Ovary (tissue), 9 donors: ENCODE results near the gene DTX1. TPM values are rescaled to one million over a fixed set of nuclear protein-coding genes. Genes with fewer than 3 reads are reported as not detected.
"Not testable (repeated sequence)": the region's sequence is repeated elsewhere in the genome, so short reads cannot be mapped to it uniquely, and the experiment has no call there.

ENCODE experiments used
- DNase-seq, 5 donors: peaks; one replicate each; pipeline ENCODE4 v3.0.0-alpha.2; 2019 to 2020
- H3K27ac ChIP-seq, 2 donors: fragments of 200-600 bp; one replicate each; pipeline versions ENCODE4 v1.5.1 to v1.8.0; 2019 to 2022
- H3K27me3 ChIP-seq: fragments of 200-600 bp; one replicate; pipeline ENCODE4 v1.8.0; 2022
- H3K36me3 ChIP-seq: fragments of 200-600 bp; sonication (generic); one replicate; pipeline ENCODE4 v1.5.1; 2019
- H3K4me1 ChIP-seq: one replicate; pipeline ENCODE4 v1.8.1; 2013; ENCODE audit warnings: mild to moderate bottlenecking, moderate library complexity; ENCODE audit not compliant: insufficient read depth
- H3K4me3 ChIP-seq: fragments of 200-600 bp; sonication (generic); one replicate; pipeline ENCODE4 v1.5.1; 2017
- H3K9me3 ChIP-seq, 2 donors: fragments of 200-600 bp in 1 of 2; sonication (generic) in 1 of 2; one replicate each; pipeline versions ENCODE4 v1.5.1 to v1.8.1; 2013 to 2019; ENCODE audit warnings: mild to moderate bottlenecking in 1 of 2, moderate library complexity in 1 of 2
- EP300 ChIP-seq: sonication (generic); formaldehyde crosslinking; IDR thresholded peaks from one replicate; pipeline ENCODE4 v1.6.1; 2017; ENCODE audit warnings: antibody characterized with exemption
- POLR2A ChIP-seq: fragments of 450-650 bp; IDR thresholded peaks from one replicate; pipeline ENCODE4 v1.6.1; 2017; ENCODE audit warnings: antibody characterized with exemption, mild to moderate bottlenecking, moderate library complexity
- WGBS, 3 donors: extraction: QIAGEN DNeasy Blood & Tissue Kit in 1 of 3; methylation state at CpG; one replicate each; pipeline versions ENCODE4 v1.1.5 to v1.1.7; 2013 to 2017; 5-methylcytosine and 5-hydroxymethylcytosine counted together
- intact Hi-C, 4 donors: fragments of 100-400 bp; cut with DNase I; formaldehyde crosslinking; loops; one replicate each; pipeline versions ENCODE4 v1.11.0 to v1.15.1; 2022 to 2023
- polyA plus RNA-seq, 2 donors: library from polyadenylated mRNA; stranded (reverse); fragments of 200-250 nt in 1 of 2; fragments of 350-450 nt in 1 of 2; fragmentation: Illumina TruSeq in 1 of 2; extraction: RNeasy Lipid Tissue Mini Kit (QIAGEN cat#74804) in 1 of 2; gene quantifications; one replicate each; pipeline ENCODE4 v1.2.3, GENCODE V29; 2013 to 2014
- total RNA-seq, 7 donors: library from RNA; depleted of rRNA in 2 of 7; stranded (reverse); fragments of >200 nt in 2 of 7; fragmentation: NEBNext Ultra II Directional in 3 of 7; extraction: Animal tissue kit (Norgen Biotek cat#: 25700) in 3 of 7; gene quantifications; one replicate each; pipeline versions ENCODE4 v1.1.0 to v1.2.4, GENCODE V29; 2016 to 2023
- TF ChIP-seq, protein P1 (sequence below), 3 donors: fragments of 450-650 bp in 2 of 3; fragments of 200-600 bp in 1 of 3; IDR thresholded peaks; one replicate each; pipeline versions ENCODE4 v1.5.1 to v1.8.0; 2016 to 2022; ENCODE audit warnings: antibody characterized with exemption in 3 of 3, mild to moderate bottlenecking in 1 of 3
- donor health status: DM: no; HTN: no; CAD: no; lungs with moderate emphysema.
- donor health status: DM: no; HTN: no; CAD: no.
- donor health status: Bipolar disorder and iron deficiency.
- donor health status: DM: yes; HTN: yes; CAD: no.
- donor health status: DM: no; HTN: no; CAD: no.
- donor health status: DM: yes; HTN: yes; CAD: no.

DTX1 gene
- total and polyA plus RNA-seq, 9 donors, result 0.56 to 5.5 (median 1.6) TPM

DNA sequence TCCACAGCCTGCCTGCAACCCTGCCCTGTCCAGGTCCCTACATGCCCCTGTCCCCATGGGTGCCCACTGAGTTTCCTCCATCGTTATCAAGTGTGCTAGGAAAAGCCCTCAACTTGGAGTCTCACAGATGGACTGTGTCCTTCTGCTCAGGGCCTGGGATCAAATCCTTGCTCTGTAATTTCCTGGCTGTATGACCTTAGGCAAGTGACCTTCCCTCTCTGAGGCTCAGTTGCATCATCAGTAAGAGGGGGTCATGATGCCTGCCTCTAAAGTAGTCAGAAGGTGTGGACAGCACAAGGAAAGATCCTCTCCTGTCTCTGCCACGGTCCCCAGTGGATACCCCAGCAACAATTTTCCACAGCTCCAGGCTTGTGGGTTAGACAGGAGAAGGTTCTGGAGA lies 56.9 kb downstream of the DTX1 start:
- H3K27me3 ChIP-seq, result no peaks in the 10 kb centered on the region
- no peak overlapping the region for H3K27ac ChIP-seq
- H3K36me3 ChIP-seq, result no peaks in the 10 kb centered on the region
- DNase-seq, result no peak
- no peak overlapping the region for H3K4me3 ChIP-seq
- TF ChIP-seq EP300 (no peak), POLR2A (no peak)
- TF ChIP-seq, protein P1, sequence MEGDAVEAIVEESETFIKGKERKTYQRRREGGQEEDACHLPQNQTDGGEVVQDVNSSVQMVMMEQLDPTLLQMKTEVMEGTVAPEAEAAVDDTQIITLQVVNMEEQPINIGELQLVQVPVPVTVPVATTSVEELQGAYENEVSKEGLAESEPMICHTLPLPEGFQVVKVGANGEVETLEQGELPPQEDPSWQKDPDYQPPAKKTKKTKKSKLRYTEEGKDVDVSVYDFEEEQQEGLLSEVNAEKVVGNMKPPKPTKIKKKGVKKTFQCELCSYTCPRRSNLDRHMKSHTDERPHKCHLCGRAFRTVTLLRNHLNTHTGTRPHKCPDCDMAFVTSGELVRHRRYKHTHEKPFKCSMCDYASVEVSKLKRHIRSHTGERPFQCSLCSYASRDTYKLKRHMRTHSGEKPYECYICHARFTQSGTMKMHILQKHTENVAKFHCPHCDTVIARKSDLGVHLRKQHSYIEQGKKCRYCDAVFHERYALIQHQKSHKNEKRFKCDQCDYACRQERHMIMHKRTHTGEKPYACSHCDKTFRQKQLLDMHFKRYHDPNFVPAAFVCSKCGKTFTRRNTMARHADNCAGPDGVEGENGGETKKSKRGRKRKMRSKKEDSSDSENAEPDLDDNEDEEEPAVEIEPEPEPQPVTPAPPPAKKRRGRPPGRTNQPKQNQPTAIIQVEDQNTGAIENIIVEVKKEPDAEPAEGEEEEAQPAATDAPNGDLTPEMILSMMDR (IDR thresholded peaks at IDR 0.05), result no peak
- 55 to 82% (median 78%) methylated on average over 2 of the region's 2 CpGs for WGBS, 3 donors
- H3K9me3 ChIP-seq, result no peaks in the 10 kb centered on the region
- intact Hi-C loops, result no loop called here
- no peaks in the 10 kb centered on the region for H3K4me1 ChIP-seq

DNA sequence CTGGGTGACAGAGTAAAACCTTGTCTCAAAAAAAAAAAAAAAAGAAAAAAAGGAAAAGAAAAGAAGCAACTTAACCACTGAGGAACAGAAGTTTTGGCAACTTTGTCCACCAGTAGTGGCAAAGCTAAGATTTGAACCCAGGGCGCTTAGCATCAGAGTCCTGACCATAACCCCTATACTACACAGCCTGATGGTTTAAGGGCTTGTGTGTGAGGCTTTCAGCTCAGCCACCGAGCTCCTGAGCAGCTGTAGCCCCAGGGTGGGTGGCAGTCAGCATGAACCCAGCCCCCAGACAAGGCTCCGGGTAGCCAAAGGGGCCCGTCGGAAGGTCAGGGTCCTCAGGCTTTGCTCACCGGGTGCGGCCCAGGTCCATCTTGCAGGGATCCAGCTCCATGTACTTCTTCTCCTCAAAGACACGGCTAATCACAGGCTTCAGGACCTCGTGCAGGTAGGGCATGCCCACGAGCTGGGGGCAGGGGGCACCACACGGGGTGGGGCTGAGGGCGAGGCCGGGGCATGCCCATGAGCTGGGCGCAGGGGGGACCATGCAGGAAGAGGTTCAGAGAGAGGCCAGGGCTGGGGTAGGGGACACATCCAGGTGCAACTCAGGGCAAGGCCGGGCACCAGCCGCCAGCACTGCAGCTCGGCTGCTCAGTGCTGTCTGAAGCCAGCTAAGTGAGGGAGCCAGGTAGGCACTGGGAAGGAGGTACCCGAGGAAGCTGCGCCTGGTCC lies 58.1 kb downstream of the DTX1 start:
- DNase-seq, result no peak
- no peaks in the 10 kb centered on the region for H3K27me3 ChIP-seq
- no peaks in the 10 kb centered on the region for H3K4me1 ChIP-seq
- TF ChIP-seq POLR2A (no peak), EP300 (no peak)
- TF ChIP-seq, protein P1 (IDR thresholded peaks at IDR 0.05), result no peak
- H3K36me3 ChIP-seq, result no peaks in the 10 kb centered on the region
- intact Hi-C loops, result no loop called here
- WGBS, 3 donors, result 83 to 91% (median 89%) methylated on average over 19 of the region's 19 CpGs
- no peak overlapping the region for H3K4me3 ChIP-seq
- no peak overlapping the region for H3K27ac ChIP-seq
- no peaks in the 10 kb centered on the region for H3K9me3 ChIP-seq

DNA sequence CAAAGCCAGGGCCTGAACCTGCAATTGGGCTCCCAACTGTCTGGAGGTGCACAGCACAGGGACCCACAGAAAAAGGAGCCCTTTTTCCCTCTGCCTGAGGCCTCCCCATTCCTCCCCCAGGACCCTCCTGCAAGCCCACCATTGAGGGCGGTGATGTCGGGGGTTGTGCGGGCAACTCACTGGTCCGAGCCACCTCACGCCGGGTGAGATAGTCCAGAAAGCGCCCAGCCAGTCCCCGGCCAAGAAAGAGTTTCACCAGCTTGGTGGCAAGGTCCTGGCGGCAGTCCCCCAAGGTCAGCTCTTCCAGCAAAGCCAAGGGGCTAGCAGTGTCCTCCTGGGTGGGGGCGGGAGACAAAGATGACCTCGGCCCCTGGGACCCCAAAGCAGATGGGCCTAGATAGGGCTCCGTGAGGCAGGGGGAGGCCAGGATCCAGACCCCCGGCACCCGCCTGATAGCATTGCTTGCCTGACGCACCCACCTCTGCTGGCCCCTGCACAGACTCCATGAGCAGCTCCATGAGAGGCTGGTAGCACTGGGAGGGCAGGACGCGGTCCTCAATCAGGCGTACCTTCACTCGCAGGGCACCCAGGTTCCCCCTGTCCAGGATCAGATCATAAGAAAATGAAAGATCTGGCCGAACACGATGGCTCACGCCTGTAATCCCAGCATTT lies 59.1 kb downstream of the DTX1 start:
- TF ChIP-seq POLR2A (no peak), EP300 (no peak)
- H3K27ac ChIP-seq, result no peak overlapping the region
- no peaks in the 10 kb centered on the region for H3K36me3 ChIP-seq
- no peak for DNase-seq
- no peaks in the 10 kb centered on the region for H3K27me3 ChIP-seq
- no peaks in the 10 kb centered on the region for H3K9me3 ChIP-seq
- intact Hi-C loops, result no loop called here
- no peaks in the 10 kb centered on the region for H3K4me1 ChIP-seq
- WGBS, 3 donors, result 77 to 82% (median 80%) methylated on average over 16 to 22 of the region's 22 CpGs
- H3K4me3 ChIP-seq, result no peak overlapping the region

DNA sequence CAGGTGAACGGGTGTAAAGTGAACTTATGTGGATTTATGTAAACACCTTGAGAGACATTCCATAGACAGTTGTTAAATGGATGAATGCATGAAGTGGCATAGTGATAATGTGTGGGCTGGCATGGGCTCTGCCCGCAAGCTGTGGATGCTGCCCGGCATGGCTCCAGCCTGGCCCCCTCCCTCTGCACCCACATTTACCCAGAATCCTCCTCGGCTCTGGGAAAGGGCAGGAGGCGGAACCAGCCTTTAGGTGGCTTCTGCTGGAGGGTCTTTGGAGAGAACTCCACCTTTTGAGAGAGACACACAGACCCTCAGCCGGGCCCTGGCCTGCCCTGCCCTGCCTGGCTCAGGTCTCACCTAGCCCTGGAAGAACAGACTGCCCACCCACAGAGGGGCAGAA lies 60.3 kb downstream of the DTX1 start:
- intact Hi-C loops, result no loop called here

DNA sequence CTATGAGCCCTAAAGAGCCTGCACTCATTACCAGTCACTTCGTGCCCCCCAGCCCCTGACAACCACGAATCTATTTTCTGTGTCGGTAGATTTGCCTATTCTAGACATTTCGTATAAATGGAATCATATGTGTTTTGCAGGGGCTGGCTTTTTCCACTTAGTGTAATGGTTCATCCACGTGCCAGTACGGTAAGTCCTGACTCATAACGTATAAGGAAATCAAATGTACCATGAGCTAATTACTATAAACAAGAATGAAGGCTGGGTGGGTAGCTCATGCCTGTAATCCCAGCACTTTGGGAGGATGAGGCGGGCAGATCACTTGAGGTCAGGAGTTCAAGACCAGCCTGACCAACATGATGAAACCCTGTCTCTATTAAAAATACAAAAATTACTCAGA lies 61.2 kb downstream of the DTX1 start:
- H3K9me3 ChIP-seq, H3K27me3 ChIP-seq, H3K36me3 ChIP-seq, DNase-seq, H3K27ac ChIP-seq, H3K4me3 ChIP-seq, H3K4me1 ChIP-seq, intact Hi-C loops: not testable (repeated sequence)
- 67 to 77% (median 74%) methylated on average over 8 of the region's 8 CpGs for whole genome bisulfite sequencing, 3 donors

More for the DNA sequence above, 60.3 kb downstream of the DTX1 start:
- Histone ChIP-seq H3K4me1 (no peaks in the 10 kb centered on the region), H3K27ac (no peak overlapping the region), H3K36me3 (no peaks in the 10 kb centered on the region), H3K4me3 (no peak overlapping the region), H3K27me3 (no peaks in the 10 kb centered on the region), H3K9me3 (peaks cover 0 to 3% of the 10 kb centered on the region in 2 donors)
- WGBS, 3 donors, result 46 to 56% (median 54%) methylated on average over 6 of the region's 6 CpGs
- no peak for DNase-seq
- TF ChIP-seq, protein P1 (IDR thresholded peaks at IDR 0.05), result no peak
- no peak for TF ChIP-seq POLR2A
- no peak for TF ChIP-seq EP300
